GM21786 (cell line): Measurements from ENCODE around the gene AUNIP.

Experiments
- ATAC-seq: cut with Tn5 transposase; IDR thresholded peaks from one replicate; pipeline ENCODE4 v1.9.1; 2021; ENCODE audit not compliant: unreplicated experiment

Gene AUNIP

GRCh38 chr1:25889470-25889869, 30.2 kb upstream of the AUNIP start:
- ATAC-seq: no peak

GRCh38 chr1:25888426-25888987, 29.2 kb upstream of the AUNIP start:
- no peak for ATAC-seq

GRCh38 chr1:25885602-25886001, 26.3 kb upstream of the AUNIP start:
- no peak for ATAC-seq

- no peak for ATAC-seq
These were observed 22.0 kb upstream of the AUNIP start for GRCh38 chr1:25881266-25881665.

GRCh38 chr1:25880518-25880917, 21.3 kb upstream of the AUNIP start:
- no peak for ATAC-seq

- no peak for ATAC-seq
These were observed 20.4 kb upstream of the AUNIP start for GRCh38 chr1:25879675-25880074.

- no peak for ATAC-seq
These were observed 19.4 kb upstream of the AUNIP start for GRCh38 chr1:25878690-25879089.

- no peak for ATAC-seq
These were observed 17.9 kb upstream of the AUNIP start for GRCh38 chr1:25877155-25877554.

DNA sequence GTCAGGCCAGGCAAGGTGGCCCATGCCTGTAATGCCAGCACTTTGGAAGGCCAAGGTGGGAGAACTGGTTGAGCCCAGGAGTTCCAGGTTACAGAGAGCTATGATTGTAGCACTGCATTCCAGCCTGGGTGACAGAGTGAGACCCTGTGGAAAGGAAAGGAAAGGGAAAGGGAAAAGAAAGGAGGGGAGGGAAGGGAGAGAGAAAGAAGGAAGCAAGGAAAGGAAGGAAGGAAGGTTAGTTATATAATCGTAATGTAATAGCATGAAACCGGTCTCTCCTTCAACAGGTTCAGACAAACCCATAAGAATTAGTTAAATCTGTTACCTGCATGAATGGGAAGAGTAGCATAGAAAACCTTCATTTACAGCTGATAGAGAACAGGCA, 17.4 kb upstream of the AUNIP start:
- no peak for ATAC-seq

DNA sequence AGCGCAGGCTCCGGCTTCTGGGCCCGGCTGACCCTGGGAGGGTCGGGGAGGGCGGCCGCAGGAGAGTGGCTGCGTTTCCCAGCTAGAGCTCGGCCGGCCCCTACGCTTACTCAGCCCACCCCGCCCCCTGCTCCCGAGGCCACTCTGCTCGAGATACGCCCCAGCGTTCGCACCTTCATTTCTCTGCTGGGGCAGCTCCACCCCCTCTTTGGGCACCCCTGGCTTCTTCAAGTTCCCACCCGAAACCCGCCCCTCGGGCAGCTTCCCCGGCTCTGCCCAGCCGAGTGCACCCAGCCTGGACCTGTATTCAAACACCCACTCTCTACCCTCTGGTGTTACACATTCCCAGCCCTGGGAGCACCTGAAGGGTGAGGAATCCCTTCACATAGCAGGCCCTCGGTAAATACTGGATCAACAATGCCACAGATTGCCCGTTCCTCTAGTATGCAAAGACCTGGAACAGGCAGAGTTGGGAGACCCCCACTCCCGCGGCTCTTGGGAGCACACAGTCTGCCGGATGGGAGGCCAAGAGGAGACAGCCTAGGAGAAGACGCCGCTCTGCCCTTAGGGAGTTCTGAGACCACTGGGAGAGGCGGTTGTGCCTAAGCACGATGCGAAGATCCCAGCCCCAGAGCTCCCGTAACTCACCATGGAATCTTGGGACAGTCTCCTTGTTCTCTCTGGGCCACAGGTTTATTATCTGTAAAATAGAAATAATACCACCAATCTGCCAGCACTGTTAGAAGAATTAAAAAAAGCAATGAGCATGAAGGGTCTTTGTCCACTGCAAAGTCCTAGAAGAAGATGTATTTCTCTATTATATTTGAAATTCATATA, 16.8 kb upstream of the AUNIP start:
- ATAC-seq: peak; percentile 11

- ATAC-seq: peak; percentile 48
These were observed 16.0 kb upstream of the AUNIP start, which contains the start of gene PAQR7 for GRCh38 chr1:25875154-25875855. Gene PAQR7 (minus strand): TSS chr1:25875708. CDS start chr1:25863839, 11,869 bp downstream.

DNA sequence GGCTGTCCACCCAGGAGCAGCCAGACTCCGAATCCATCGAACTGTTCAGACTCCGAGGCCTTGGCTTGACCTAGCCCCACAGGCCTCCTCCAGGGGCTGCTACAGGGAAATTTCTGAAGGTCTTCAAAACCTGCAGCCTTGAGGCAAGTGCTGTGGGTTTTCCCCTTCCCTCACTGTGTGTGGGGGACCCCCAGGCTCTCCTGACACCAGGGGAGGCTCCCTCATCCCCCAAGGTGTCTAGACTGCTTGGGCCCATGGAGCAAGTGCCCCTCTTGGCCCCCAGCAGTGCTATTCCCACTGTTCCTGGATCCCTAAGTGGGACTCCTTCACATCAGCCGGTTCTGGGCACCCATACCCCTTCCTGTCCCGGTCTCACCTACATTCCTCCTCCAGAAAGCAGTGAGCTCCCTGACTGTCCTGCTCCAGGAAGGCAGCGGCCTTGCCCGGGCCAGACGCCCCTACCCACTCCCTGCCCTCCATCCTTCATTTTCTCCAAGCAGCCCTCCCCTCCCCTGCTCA, 15.4 kb upstream of the AUNIP start:
- ATAC-seq: no peak

GRCh38 chr1:25874209-25874608, 15.0 kb upstream of the AUNIP start:
- ATAC-seq: no peak

DNA sequence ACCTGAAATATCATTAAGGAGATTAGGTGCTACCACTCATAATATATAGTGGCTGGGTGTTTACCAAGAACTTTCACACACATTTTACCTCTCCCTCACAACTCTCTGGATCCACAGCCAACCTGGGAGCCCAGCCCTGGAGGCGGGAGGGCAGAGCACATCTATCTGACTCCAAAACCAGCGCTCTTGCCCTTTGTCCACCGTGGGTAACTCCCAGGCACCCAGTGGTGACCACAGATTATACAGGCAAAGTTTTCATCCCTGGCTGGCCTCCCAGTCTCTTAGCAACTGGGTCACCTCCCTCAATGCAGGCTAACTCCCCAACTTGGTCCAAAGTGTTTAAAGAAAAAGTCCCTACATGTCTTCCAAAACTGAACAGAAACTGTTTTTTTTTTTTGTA, 13.9 kb upstream of the AUNIP start:
- no peak for ATAC-seq

GRCh38 chr1:25872713-25873112, 13.5 kb upstream of the AUNIP start:
- ATAC-seq: no peak

- no peak for ATAC-seq
These were observed 12.6 kb upstream of the AUNIP start for GRCh38 chr1:25871704-25872494.

- no peak for ATAC-seq
These were observed 11.9 kb upstream of the AUNIP start for GRCh38 chr1:25871086-25871703.

DNA sequence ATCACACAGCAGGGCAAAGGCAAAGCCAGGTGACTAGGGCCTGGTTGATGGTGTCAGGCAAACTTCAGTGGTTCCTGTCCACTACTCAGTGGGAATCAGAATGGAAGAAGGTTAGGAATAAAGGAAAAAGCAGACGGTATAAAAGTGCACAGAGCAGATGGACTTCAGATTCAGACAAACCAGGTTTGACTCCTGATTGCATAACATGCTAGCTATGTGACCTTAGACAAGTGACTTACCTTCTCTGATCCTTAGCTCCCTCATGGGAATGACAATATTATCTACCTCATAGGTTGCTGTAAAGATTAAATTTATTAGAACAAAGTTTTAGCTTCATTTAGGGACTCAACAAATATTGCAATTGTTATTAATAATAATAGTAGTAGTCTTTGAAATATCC, 11.4 kb upstream of the AUNIP start:
- ATAC-seq: no peak

DNA sequence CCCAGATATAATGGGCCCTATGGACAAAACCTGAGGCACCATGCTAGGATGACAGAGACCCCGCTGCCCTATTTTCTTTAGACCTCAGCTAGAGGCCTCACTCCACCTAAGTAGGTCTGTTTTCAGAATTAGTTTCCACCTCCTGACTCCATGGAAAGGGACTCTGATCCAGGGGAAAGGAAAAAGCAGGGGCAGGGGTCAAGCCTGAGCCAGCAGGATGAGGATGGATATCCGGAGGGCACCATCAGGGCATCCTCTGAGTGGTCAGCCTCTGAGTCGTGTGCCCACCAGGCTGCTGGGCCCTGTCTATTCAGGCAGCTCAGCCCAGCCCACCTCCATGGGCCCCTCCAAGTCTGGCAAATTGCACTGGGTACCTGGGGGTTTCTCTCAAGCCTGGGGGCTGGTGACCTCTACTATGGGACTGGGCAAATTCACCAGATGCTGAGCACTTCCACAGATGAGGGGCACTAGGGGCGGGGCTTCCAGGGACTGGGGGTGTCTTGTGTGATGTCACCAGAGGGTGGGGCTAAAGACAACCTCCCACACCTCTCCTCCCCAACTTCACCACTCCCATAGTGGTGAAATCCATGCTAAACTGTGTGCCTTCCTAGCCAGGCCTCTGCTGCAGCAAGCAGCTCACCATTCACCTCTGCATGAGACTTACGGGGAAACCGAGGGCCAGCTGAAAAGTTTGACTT, 10.8 kb upstream of the AUNIP start:
- no peak for ATAC-seq
